ENCODE data around the gene LEF1. TPM values are rescaled to one million over a fixed set of nuclear protein-coding genes. Genes with fewer than 3 reads are reported as not detected.

Gene LEF1
- total RNA-seq, 1 experiment from 2014 or later, result 0.79 TPM

DNA sequence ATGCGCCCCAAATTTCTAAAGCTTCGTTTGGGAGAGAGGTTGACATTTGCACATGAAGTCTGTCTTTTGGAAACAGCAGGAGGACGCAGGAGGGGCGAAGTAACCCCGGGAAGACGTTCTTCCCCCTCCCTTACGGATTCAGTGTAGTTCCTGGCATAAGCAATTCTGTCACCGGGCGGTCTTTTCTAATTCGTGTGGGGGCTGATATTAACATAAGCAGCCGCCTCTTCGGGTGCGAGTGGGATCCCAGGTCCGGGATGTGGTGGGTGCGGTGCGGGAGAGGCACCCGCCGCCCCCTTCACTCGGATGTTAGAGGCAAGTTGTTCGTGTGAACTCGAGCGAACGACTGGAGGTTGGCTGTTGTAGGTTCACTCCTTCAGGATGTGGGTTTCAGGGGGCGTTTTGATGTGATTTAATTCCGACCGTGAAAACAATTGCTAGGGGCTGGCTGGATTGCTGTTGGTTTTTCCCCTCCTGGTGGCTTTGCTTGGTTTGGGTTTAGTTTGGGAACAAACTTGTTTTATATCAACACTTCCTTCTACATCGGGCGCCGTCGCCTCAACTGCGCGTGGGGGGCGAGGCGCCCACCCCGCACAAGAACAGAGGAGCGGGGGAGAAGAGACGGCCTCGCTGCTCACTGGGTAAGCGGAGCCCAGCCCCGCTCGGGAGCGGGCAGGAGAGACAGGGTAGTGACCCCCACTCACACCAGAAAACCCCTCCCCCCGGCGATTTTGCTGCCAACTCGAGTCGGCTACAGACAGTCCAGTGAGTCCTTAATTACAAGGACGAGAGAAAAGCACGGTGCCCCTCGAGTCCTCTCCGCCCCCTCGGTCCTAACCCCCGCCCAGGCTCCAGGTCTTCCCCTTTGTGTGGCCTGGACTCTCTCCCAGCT is 2.9 kb upstream of the LEF1 start:
- ATAC-seq, result no peak
- ChIA-PET POLR2A (no interaction called here), RAD21 (ENCODE audit: low non-redundant PET in 1 of 2, low total read pairs in 2 of 2, uncharacterized antibody in 2 of 2, unreplicated experiment in 2 of 2) (no interaction called here), CTCF (no interaction called here)
- H3K79me2 ChIP-seq (ENCODE audit: insufficient read depth, low read length), result no peaks in the 10 kb centered on the region
- H3K4me3 ChIP-seq (replicated peaks in 1 of 2; ENCODE audit: low read depth in 1 of 2, low read length in 2 of 2), result no peak overlapping the region
- no peaks in the 10 kb centered on the region for H3K9me3 ChIP-seq (ENCODE audit: control insufficient read depth in 1 of 2, insufficient read depth in 1 of 2, low read depth in 1 of 2, low read length in 2 of 2)
- H2AFZ ChIP-seq (ENCODE audit: low read depth, low read length, poor library complexity, severe bottlenecking), result no peak overlapping the region
- no peak for DNase-seq (ENCODE audit: low read depth, low spot score)
- H3K4me2 ChIP-seq (ENCODE audit: low read length), result no peak overlapping the region
- no TSS peak for BruUV-seq (replicated peaks)
- no peaks in the 10 kb centered on the region for H3K9me2 ChIP-seq (ENCODE audit: insufficient read depth)
- H3K9ac ChIP-seq (ENCODE audit: low read length), result no peak overlapping the region
- TF ChIP-seq, protein P1, sequence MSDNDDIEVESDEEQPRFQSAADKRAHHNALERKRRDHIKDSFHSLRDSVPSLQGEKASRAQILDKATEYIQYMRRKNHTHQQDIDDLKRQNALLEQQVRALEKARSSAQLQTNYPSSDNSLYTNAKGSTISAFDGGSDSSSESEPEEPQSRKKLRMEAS (IDR thresholded peaks at IDR 0.05), result no peak
- TF ChIP-seq ATF3 (IDR thresholded peaks at IDR 0.05) (no peak), EZH2 (IDR thresholded peaks at IDR 0.05) (no peak), ZNF274 (IDR thresholded peaks at IDR 0.05; ENCODE audit: low read depth, low read length) (no peak), FOSL1 (IDR thresholded peaks at IDR 0.05; ENCODE audit: low read depth) (no peak), POLR2AphosphoS5 (IDR thresholded peaks at IDR 0.05; ENCODE audit: low read depth, low read length) (no peak), ELF1 (IDR thresholded peaks at IDR 0.05; ENCODE audit: borderline replicate concordance, low read depth) (no peak), CBX3 (IDR thresholded peaks at IDR 0.05; ENCODE audit: low read depth) (no peak), JUND (IDR thresholded peaks at IDR 0.05) (no peak), POLR2A (IDR thresholded peaks at IDR 0.05; ENCODE audit: borderline replicate concordance, extremely low read depth, insufficient read depth, insufficient read length) (no peak), ZBTB33 (IDR thresholded peaks at IDR 0.05; ENCODE audit: extremely low read depth, insufficient replicate concordance, low read length) (no peak), YY1 (IDR thresholded peaks at IDR 0.05; ENCODE audit: extremely low read depth, insufficient replicate concordance, low read depth, low read length) (no peak), EZH2phosphoT487 (IDR thresholded peaks at IDR 0.05; ENCODE audit: borderline replicate concordance) (no peak)
- H3K27ac ChIP-seq (ENCODE audit: low read depth, low read length), result no peak overlapping the region
- H4K20me1 ChIP-seq (ENCODE audit: insufficient read depth), result no peaks in the 10 kb centered on the region
- intact Hi-C loops (cut with micrococcal nuclease), result no loop called here
- H3K36me3 ChIP-seq (ENCODE audit: control insufficient read depth in 1 of 2, insufficient read depth in 2 of 2, low read length in 2 of 2), result no peaks in the 10 kb centered on the region
- peaks cover 15% of the 10 kb centered on the region for H3K27me3 ChIP-seq (ENCODE audit: insufficient read depth, low read length)
- H3K4me1 ChIP-seq (ENCODE audit: control insufficient read depth in 1 of 2, insufficient read depth in 2 of 2, low read length in 2 of 2), result no peaks in the 10 kb centered on the region
